T-helper 17 cell (primary cell): ENCODE results near the gene NCBP2. TPM values are rescaled to one million over a fixed set of nuclear protein-coding genes. Genes with fewer than 3 reads are reported as not detected.

Experiments
- ATAC-seq: fragments of 150-1000 bp; cut with Tn5 transposase; 2 replicates; pipeline ENCODE4 v1.10.0; 2021; ENCODE audit warnings: mild to moderate bottlenecking, moderate library complexity
- DNase-seq, 3 donors: peaks; one replicate each; pipeline versions ENCODE4 v3.0.0 to v3.0.0-alpha.2; 2020 to 2021
- H3K9me3 ChIP-seq: one replicate; pipeline ENCODE4 v1.7.0; 2013; ENCODE audit warnings: low read length, mild to moderate bottlenecking; ENCODE audit not compliant: control insufficient read depth, poor library complexity, severe bottlenecking
- H3K27ac Mint-ChIP-seq: one replicate; pipeline ENCODE4 v1.8.0; 2022; ENCODE audit warnings: mild to moderate bottlenecking, moderate library complexity, mixed read lengths
- H3K27me3 Mint-ChIP-seq: one replicate; pipeline ENCODE4 v1.8.0; 2022; ENCODE audit warnings: mixed read lengths
- H3K36me3 Mint-ChIP-seq: one replicate; pipeline ENCODE4 v1.8.0; 2022; ENCODE audit warnings: low read depth, mixed read lengths
- H3K4me1 Mint-ChIP-seq: one replicate; pipeline ENCODE4 v1.8.0; 2022; ENCODE audit warnings: mild to moderate bottlenecking, mixed read lengths
- H3K4me3 Mint-ChIP-seq: one replicate; pipeline ENCODE4 v1.8.0; 2022; ENCODE audit warnings: mild to moderate bottlenecking, moderate library complexity, mixed read lengths
- total RNA-seq, 4 donors: library from RNA in 2 of 4; stranded (reverse) in 2 of 4; gene quantifications; one replicate each; pipeline ENCODE4 v1.2.3 and lab custom pipeline; 2022 to 2026

The NCBP2 gene
- total RNA-seq, 2 donors from 2014 or later, result 48.7 to 51.7 TPM

DNA sequence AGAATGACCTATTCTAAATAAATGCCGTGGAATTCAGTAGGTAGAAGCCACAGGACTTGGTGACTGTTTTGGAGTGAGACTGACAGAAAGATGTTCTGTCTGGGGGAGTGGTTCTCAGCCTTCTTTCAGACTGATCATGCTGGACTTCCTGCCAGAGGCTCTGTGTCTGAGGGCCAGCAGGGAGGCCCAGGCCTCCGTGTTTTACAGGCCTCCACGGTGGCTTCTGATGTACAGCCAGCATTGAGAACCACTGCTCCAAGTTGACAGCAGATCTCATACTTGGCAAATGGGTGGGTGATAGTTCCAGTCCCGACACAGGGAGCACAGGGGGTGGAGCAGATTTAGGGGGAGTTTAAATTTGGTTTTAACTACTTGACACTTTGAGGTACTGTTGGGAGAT lies 33.0 kb upstream of the NCBP2 start:
- Mint-ChIP-seq H3K4me1 (peaks cover 4% of the 10 kb centered on the region), H3K4me3 (no peak overlapping the region), H3K27me3 (peaks cover 29% of the 10 kb centered on the region), H3K27ac (no peak overlapping the region), H3K36me3 (no peaks in the 10 kb centered on the region)
- no peak for ATAC-seq
- no peak for DNase-seq
- no peaks in the 10 kb centered on the region for H3K9me3 ChIP-seq

DNA sequence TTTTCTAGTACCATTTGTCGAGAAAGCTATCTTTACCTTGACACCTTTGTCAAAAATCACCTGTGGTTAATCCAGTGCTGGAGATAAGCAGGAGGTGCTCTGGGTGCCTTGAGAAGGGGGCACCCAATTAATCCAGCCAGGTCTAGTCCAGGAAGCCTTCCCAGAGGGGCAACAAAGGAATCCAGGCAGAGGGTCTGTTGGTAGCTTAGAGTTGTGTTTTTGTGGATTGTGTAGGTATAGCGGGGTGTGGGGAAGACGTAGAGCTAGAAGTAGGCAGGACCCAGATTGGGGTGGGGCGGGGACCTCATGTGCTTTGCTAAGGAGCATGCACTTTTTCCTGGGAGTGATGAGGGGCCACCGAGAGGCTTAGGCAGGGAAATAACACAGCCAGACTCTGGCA lies 32.3 kb upstream of the NCBP2 start:
- no peak for ATAC-seq
- Mint-ChIP-seq H3K27me3 (peaks cover 25% of the 10 kb centered on the region), H3K27ac (peak overlapping the region; percentile 62), H3K4me3 (no peak overlapping the region), H3K36me3 (no peaks in the 10 kb centered on the region), H3K4me1 (peaks cover 4% of the 10 kb centered on the region)
- no peaks in the 10 kb centered on the region for H3K9me3 ChIP-seq
- DNase-seq, result no peak

DNA sequence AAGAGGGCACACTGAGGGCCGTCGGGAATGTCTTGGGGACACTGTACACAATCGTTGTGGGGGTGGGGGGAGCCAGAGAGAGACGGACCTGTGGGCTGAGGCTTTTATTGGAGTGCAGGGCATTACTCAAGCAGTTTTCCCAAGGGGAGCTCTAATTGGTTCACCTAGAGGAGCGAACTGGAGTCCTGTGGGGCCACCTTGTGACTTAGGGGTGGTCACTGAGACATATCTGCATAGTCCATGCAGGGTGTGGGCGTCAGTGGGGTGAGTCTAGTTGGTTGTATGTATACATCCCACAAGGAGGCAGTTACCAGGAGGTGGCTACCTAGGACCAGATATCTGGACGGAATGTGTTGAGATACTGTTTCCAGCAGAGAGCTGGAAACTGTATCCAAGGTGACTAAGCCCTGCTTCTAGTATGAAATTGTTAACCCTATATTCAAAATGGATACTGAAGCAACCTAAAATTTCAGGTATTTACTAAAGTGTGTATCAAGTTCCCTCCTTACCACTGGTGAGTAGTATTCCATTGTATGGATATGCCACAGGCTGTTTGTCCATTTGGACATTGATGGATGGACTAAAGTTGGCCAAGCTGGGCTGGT lies 28.9 kb upstream of the NCBP2 start:
- DNase-seq (no peak), ATAC-seq (no peak)
- Mint-ChIP-seq H3K4me3 (peak overlapping the region; percentile 83), H3K27ac (peak overlapping the region; percentile 74), H3K27me3 (peaks cover 9% of the 10 kb centered on the region), H3K36me3 (no peaks in the 10 kb centered on the region), H3K4me1 (peaks cover 4% of the 10 kb centered on the region)
- no peaks in the 10 kb centered on the region for H3K9me3 ChIP-seq

DNA sequence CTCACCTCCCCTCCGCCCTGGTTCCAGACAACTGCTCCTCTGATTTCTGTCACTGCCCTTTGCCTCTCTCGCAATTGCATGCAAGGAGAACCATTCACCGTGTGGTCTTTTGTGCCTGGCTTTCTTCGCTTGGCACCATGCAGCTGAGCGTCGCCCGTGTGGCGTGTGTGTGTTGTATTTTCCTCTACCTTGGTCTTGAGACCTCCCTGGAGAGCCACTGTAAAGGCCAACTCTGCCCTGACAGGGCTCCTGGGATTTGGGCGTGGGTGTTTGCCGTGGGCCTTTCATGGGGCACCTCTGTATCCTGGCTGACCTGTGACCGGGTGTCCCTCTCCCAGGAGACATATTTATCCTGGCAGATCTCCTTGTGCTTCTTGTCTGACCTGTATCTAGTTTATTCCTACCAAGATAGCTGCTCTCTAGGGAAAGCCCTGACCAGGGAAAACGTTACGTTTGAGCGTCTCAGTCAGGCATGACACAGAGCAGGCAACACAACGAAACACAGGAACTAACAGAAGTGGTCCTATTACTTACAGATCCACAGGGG lies 28.3 kb upstream of the NCBP2 start:
- ATAC-seq, result no peak
- DNase-seq, result no peak
- H3K9me3 ChIP-seq, result no peaks in the 10 kb centered on the region
- Mint-ChIP-seq H3K27me3 (peaks cover 9% of the 10 kb centered on the region), H3K4me1 (peaks cover 4% of the 10 kb centered on the region), H3K27ac (peak overlapping the region; percentile 74), H3K4me3 (peak overlapping the region; percentile 83), H3K36me3 (no peaks in the 10 kb centered on the region)

DNA sequence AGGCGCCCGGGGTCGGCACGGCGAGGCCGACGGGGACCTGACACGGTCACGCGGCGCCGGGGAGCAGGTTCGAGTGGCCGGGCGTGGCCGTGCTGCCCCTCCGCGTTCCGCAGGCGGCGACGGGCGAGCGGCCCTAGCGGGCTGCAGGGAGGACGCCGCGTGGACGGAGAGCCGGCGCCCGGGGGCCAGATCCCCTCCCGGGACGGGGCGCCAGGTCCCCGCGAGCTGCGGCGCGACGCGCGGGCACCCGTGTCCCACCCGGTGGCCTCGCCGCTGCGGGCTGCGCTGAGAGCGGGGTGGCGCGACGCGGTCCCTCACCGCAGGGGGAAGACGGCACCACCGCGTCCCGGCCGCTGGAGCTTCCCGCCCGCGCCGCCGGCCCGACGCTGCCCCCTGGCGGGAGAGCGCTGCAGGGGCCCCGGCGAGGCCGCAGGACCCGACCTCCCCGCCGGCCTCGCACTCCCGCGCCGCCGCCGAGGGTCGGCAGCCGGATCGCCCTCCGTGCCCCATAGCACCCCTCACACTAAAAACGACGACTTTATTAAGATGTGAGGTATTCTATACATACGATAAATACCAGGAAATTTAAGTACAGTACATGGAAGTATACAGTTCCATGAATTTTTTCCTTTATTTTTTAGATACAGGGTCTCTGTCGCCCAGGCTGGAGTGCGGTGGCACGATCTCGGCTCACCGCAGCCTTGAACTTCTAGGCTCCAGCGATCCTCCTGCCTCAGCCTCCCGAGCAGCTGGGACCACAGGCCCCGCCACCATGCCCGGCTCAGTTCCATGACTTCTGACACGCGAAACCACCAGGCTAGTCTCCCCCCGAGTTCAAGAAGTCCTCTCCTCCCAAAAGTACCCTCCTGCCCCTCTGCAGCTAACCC lies 27.6 kb upstream of the NCBP2 start:
- H3K27ac Mint-ChIP-seq, result peak overlapping the region; percentile 74
- ATAC-seq, result peak; percentile 81

DNA sequence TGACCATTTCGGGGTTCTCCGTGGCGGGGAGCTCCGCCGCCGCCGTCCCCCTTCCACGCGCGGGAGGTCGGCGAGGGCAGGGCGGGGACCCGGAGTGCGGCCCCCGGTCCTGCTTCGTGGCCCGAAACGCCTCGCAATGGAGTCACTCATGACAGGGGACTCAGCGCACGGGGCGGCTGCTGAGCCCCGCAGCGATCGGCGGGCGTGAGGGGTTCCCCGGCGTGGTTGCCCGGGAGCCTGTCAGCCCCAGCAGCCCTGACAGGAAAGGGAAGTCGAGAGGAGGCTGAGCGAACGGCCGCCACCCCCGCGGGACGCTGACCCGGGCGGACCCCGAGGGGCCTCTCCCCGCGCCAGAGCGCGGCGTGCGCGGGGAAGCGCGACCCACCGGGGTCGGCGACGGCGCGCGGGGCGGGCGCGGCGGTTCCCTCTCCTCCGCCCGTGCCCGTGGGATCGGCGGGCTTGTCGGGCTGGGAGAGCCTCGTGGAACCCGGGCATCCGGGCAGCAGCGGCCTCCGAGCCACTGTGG lies 26.9 kb upstream of the NCBP2 start:
- no peaks in the 10 kb centered on the region for H3K36me3 Mint-ChIP-seq
- H3K4me1 Mint-ChIP-seq, result peaks cover 4% of the 10 kb centered on the region
- DNase-seq (peak in 2 of 3 donors; percentile 25 to 30), ATAC-seq (peak; percentile 59)
- peak overlapping the region; percentile 90 for H3K4me3 Mint-ChIP-seq
- H3K9me3 ChIP-seq, result no peaks in the 10 kb centered on the region
- no peaks in the 10 kb centered on the region for H3K27me3 Mint-ChIP-seq
- H3K27ac Mint-ChIP-seq, result no peak overlapping the region

More for the DNA sequence above, 27.6 kb upstream of the NCBP2 start:
- Mint-ChIP-seq H3K27me3 (peaks cover 5% of the 10 kb centered on the region), H3K36me3 (no peaks in the 10 kb centered on the region), H3K4me3 (peak overlapping the region; percentile 83), H3K4me1 (peaks cover 4% of the 10 kb centered on the region)
- DNase-seq, result peak; percentile 63 to 72 (median 63)
- H3K9me3 ChIP-seq, result no peaks in the 10 kb centered on the region

DNA sequence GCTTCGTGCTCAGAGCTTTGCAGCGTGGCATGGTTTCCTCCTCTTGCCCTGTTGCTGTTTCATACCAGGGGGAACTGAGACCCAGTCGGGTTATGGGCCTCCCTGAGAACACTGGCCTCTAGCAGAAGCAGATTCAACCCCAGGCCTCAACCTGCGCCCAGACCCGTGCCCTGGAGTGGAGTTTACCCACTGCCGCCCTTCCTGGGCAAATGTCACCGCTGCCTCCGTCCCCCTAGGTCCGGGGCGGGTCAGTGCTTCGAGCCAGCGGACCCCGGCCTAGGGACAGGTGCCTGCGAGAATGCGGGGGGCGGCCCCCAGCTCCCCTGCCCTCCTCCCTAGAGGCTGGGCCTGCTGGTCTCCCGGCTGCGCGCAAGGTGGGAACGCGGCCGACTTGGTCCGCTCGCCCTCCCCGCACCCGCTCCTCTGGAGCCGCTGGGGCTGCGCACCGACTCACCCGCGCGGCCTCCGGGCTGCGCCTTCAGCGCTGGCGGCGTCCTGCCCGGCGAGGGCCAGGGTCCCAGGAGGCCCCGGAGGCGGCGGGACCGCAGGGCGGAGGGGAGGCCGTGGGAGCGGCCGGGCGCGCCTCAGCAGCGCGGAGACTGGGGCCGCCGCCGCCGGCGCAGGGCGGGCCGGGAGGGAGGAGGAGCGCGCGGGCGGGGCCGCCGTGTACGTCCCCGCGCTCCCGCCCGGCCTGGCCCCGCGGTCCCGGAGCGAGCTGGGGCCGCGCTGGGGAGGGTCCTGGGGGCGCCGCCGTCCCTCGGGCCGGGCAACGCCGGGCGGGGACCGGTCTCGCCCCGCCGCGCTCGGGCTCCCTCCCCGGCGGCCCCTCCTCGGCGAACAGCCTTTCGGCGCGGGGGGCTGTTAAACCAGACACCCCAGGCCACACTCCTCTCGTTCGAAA lies 26.2 kb upstream of the NCBP2 start, which contains the start of gene PIGZ:
Gene PIGZ, minus strand, starts transcription at position 601 of the 901 bp plus-strand sequence. CDS start 16,802 bp downstream, outside the sequence.
- H3K9me3 ChIP-seq, result no peaks in the 10 kb centered on the region
- H3K4me1 Mint-ChIP-seq, result peaks cover 4% of the 10 kb centered on the region
- H3K4me3 Mint-ChIP-seq, result peak within 1 kb of the TSS; percentile 90
- ATAC-seq, result peak; percentile 78
- H3K36me3 Mint-ChIP-seq, result no peaks in the 10 kb centered on the region
- peak; percentile 17 to 36 (median 21) for DNase-seq
- no peaks in the 10 kb centered on the region for H3K27me3 Mint-ChIP-seq
- H3K27ac Mint-ChIP-seq, result no peak within 1 kb of the TSS

DNA sequence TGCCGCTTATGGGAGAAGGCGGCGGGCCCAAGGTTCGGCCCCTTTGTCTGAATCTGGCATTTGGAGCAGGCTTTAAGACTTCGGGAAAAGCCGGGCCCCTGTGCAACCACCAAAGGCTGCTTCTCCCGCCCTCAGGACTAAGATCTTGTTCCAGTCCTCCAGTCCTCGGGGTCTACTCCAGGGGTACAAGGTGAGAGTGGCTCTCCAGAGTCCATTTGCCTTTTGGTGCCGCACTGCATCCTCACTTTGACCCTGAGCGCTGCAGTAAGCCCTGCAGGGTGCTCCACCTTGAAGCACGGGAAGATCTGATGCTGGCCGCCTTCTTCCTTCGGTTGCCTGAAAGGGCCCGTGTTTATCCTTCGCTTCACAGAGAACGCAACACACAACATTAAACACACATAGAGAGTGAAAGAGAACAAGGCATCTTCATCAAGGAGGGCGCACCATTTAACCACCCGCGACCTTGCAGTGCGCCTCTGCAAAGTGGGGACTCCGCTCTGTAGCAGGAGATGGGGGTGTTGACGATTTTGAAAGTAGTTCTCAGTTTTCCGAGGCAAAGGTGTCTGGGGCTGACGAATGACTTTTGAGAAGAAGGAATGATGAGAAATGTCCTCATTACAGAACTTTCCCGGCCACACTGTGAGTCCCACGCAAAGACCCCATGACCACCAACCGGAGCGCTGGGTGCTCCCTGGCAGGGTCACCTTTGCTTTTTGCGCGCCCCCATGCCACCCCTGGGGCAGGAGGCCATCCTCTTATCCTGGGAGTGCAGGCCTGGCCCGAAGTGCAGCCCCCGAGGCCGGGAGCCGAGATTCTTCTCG lies 25.3 kb upstream of the NCBP2 start:
- Mint-ChIP-seq H3K27me3 (no peaks in the 10 kb centered on the region), H3K36me3 (no peaks in the 10 kb centered on the region), H3K4me1 (peaks cover 6% of the 10 kb centered on the region), H3K4me3 (peak overlapping the region; percentile 75), H3K27ac (no peak overlapping the region)
- H3K9me3 ChIP-seq, result no peaks in the 10 kb centered on the region
- ATAC-seq, result no peak
- DNase-seq, result no peak

DNA sequence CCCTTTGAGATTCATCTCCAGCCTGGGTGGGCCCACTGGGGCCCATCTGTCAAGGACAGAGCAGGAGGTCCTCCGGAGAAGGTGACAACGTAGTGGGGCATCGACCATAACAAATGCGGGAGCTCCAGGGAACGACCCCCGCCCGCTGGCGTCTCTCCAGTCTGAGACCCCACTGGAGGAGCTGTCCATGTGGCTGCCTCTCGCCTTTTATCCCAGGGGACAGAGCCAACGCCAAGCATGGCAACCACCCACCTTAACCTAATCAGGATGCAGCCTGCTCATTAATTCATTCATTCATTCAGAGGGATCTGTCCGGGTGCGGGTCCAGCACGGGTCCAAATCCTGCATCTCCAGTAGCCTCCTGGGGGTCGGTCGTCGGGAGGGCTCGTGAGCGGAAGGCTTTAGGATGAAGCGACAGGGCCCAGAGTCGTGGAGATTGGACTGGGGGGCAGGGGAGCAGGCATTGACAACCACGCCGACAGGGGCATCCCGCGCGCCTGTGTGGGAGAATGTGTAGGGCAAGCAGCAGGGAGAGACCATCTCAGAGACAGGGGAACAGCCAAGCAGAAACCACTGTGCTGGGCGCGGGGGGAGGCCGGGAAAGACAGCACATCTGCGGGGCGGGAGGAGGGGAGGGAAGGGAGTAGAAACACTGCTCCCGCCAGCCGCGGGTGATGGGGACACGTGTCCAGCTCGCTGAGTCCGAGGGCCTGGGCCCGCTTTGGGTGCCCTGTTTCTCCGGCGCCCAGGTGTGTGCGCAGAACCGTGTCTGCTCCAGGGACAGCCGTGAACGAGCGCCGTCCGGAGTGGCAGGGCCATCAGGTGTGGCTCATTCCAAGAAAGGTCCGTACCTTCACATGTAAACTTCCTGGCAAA lies 24.4 kb upstream of the NCBP2 start:
- ATAC-seq (no peak), DNase-seq (no peak)
- Mint-ChIP-seq H3K36me3 (no peaks in the 10 kb centered on the region), H3K4me1 (peaks cover 6% of the 10 kb centered on the region), H3K27me3 (no peaks in the 10 kb centered on the region), H3K4me3 (peak overlapping the region; percentile 36), H3K27ac (no peak overlapping the region)
- no peaks in the 10 kb centered on the region for H3K9me3 ChIP-seq

DNA sequence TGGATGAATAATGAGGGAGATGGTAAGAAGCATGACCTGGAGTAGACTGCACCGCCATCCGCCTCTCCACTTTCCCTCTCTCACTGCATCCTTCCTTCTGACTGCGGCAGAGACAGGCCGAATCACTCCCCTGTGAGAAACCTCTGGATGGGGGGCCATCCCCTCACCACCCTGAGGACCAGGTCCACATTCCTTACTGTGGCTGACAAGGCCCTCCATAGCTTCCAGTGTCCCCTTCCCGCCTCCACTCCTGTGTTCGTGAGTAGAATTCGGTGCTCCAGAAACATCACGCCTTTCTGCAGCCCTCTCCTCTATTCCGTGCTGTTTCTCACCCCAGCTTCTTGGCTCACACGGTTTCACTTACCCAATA lies 23.5 kb upstream of the NCBP2 start:
- ATAC-seq (no peak), DNase-seq (no peak)
- no peak overlapping the region for H3K27ac Mint-ChIP-seq
- no peaks in the 10 kb centered on the region for H3K27me3 Mint-ChIP-seq
- no peaks in the 10 kb centered on the region for H3K36me3 Mint-ChIP-seq
- H3K4me1 Mint-ChIP-seq, result peaks cover 6% of the 10 kb centered on the region
- no peak overlapping the region for H3K4me3 Mint-ChIP-seq
- no peaks in the 10 kb centered on the region for H3K9me3 ChIP-seq

DNA sequence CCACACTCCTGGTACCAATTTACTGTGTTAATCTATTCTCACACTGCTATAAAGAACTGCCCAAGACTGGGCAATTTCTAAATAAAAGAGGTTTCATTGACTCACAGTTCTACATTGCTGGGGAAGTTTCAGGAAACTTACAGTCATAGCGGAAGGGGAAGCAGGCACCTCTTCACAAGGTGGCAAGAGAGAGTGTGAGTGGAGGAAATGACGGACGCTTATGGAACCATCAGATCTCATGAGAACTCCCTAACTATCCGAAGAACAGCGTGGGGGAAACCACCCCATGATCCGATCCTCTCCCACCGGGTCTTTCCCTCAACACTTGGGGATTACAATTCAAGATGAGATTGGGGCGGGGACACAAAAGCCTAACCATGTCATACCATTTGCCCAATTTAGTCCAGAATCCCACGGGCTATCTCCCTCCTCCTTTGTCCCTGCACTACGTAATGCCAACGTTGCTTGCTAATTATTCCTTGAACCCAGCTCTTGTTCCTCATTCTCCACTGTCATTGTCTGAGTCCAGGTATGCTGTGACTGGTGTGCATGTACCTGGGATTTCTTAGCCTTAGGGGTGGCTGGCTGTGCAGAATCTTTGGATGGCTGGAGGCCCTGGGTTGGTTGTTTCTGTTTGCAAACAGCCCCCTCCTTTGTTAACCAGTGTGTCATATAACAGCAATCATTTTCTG lies 22.9 kb upstream of the NCBP2 start:
- Mint-ChIP-seq H3K4me3 (no peak overlapping the region), H3K27me3 (no peaks in the 10 kb centered on the region), H3K36me3 (no peaks in the 10 kb centered on the region), H3K4me1 (peaks cover 6% of the 10 kb centered on the region), H3K27ac (peak overlapping the region; percentile 16)
- H3K9me3 ChIP-seq, result no peaks in the 10 kb centered on the region
- ATAC-seq, result no peak
- DNase-seq, result no peak
